GM21717 (cell line): Measurements from ENCODE around the gene ACBD5.
"Not testable (repeated sequence)": the region's sequence is repeated elsewhere in the genome, so short reads cannot be mapped to it uniquely, and the experiment has no call there.

ENCODE experiments used
- ATAC-seq: cut with Tn5 transposase; IDR thresholded peaks from one replicate; pipeline ENCODE4 v1.9.1; 2021; ENCODE audit warnings: mild to moderate bottlenecking, moderate library complexity; ENCODE audit not compliant: unreplicated experiment

ACBD5 gene, protein sequence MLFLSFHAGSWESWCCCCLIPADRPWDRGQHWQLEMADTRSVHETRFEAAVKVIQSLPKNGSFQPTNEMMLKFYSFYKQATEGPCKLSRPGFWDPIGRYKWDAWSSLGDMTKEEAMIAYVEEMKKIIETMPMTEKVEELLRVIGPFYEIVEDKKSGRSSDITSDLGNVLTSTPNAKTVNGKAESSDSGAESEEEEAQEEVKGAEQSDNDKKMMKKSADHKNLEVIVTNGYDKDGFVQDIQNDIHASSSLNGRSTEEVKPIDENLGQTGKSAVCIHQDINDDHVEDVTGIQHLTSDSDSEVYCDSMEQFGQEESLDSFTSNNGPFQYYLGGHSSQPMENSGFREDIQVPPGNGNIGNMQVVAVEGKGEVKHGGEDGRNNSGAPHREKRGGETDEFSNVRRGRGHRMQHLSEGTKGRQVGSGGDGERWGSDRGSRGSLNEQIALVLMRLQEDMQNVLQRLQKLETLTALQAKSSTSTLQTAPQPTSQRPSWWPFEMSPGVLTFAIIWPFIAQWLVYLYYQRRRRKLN

GRCh38 chr10:27240212-27241009, at the start of gene ACBD5:
ACBD5 (minus strand) TSS chr10:27240797; CDS start chr10:27240688, 109 bp downstream.
- peak; percentile 55 for ATAC-seq

- ATAC-seq = no peak
These were observed 44.5 kb upstream of the ACBD5 start for GRCh38 chr10:27285093-27285492.

DNA sequence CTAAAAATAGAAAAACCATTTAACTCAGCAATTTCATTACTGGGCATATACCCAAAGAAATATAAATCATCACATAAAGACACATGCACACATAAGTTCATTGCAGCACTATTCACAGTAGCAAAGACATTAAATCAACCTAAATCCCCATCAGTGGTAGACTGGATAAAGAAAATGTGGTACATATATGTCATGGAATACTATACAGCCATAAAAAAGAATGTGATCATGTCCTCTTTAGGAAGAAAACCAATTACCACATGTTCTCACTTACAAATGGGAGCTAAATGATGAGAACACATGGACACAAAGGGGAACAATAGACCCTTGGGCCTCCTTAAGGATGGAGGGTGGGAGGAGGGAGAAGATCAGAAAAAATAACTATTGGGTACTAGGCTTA, 36.0 kb upstream of the ACBD5 start:
- no peak for ATAC-seq

DNA sequence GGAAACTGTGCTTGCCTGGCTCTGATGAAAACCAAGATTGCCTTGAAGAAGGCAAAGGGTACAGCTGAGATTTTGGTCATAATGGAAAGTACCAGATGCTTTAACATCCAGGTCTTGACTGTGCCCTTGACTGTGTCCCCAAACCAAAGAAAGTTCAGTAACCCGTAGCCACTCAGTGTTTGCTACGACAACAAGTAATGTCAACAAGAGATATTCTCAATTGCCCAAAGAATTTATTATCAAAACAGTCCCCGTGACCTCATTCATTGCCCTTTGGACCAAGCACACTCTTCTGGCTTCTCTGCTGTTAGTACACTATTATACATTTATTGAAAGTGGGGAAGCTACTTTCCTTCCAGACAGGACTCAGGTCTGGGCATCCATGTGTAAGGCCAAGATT, 25.4 kb upstream of the ACBD5 start:
- ATAC-seq = not testable (repeated sequence)

DNA sequence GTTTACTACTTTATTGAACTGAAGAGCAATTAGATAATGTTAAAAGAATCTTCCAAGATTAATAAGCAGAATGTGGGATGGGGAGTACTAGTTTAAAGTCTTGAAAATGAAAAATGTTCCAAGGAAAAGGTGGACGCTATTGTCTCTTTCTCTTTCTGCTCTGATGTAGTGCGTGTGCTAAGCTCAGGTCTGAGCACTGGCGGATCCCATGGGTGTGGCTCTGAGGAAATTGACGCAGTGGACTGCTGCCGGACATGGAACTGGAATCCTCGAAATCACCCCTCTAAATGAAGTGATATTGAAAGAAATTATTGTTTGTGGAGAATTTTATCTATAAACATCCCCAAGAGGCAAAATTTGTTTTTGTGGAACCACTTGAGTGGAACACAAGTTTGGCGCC, 22.2 kb upstream of the ACBD5 start:
- not testable (repeated sequence) for ATAC-seq

DNA sequence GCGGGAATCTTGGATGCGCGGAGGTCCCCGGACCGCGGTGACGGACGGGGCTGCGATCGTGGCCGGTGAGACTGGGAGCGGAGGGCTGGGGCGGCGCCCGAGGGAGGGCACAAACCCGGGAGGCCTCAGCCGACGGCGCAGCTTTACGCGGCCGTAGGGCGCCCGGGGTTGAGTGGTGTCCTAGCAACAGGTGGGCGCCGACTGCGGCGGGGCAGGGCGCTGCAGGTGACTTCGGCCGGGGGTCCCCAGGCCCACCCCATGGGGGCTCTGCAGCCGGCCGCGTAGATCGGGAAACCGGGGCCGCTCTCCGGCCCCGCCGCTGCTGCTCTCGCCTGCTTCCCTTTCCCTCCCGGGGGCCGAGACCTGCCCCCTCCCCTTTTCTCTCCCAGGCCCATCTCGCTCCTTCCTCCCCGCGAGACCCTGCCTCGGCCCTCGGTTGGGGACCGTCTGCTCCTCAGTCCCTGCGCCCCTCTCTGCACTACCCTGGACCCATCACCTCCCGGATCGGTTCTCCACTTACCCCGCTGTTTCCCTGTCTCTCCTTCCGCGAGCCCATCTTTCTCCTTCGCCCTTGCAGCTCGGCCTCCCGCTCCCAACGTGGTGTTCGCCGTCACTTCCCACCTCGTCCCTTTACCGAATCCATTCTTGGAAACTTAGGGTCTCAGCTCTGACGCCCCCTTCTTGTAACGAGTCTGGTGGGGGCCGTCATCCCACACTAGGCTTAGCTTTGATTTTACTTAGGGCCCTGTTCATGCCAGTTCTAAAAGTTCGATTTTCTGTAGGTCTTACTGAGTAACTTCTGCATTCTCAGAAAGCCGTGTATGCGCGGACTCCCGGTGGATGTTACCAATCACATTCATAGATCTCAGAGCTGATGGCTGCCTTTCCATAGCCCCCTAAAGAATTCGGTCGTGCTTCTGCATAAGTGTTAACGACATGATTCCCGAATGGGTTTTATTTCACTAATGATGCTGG, 18.5 kb upstream of the ACBD5 start:
- peak; percentile 36 for ATAC-seq

- ATAC-seq = no peak
These were observed 17.9 kb upstream of the ACBD5 start for GRCh38 chr10:27258492-27258837.

DNA sequence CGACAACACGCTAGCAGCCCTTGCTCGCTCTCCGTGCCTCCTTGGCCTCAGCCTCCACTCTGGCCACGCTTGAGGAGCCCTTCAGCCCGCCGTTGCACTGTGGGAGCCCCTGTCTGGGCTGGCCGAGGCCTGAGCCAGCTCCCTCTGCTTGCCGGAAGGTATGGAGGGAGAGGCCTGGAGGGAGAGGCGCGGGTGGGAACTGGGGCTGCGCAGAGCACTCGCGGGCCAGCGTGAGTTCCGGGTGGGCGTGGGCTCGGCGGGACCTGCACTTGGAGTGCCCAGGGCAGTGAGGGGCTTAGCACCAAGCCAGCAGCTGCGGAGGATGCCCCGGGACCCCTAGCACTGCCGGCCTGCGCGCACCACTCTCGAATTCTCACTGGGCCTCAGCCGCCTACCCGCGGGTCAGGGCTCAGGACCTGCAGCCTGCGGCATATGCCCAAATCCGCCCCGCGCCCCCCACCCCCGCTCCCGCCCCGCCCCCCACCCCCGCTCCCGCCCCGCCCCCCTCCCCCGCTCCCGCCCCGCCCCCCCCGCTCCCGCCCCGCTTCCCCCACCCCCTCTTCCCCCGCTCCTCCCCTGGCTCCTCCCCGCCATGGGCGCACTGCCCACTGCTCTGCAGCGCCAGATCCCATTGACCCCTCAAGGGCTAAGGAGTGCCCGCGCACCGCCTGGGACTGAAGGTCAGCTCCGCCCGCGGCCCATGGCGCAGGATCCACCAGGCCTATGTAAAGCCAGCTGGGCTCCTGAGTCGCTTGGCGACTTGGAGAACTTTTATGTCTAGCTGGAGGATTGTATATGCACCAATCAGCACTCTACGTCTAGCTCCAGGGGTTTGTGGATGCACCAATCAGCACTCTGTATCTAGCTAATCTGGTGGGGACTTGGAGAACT, 15.9 kb upstream of the ACBD5 start:
- no peak for ATAC-seq

- no peak for ATAC-seq
These were observed 13.0 kb upstream of the ACBD5 start for GRCh38 chr10:27253576-27253975.

DNA sequence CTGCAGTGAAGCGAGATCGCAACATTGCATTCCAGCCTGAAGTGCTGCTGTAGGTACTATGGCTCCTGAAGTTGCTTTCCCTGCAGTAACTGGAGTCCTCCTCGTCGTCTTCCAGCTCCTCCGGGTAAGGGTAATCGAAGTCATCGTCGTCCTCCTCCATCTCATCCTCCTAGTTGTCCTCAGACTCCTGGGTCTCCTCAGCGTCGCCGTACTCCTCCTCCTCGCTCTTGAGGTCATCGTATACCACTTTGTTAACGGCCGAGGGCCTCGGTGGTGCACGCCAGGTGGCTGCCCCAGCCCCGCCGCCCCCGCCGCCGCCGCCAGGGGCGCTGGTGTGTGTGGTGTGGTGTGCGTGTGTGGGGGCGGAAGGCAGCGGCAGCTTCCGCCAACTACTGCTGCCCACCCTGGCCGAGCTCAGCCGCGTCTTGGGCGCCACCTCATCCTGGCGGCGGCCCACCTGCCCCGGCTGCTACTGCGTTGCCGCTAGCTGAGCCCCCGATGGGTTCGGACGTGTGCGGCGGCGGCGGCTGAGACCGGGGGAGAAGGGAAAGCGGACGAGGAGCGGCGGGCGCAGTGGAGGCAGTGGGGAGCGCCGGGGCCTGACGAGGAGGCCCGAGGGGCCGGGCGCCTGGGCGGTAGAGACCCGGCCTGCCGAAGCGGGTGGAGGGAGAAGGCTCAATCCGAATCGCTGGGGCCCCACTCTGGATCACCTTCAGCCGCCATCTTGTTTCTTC, 11.8 kb upstream of the ACBD5 start:
- peak; percentile 99 for ATAC-seq

- ATAC-seq = no peak
These were observed 11.0 kb upstream of the ACBD5 start for GRCh38 chr10:27251554-27251953.

DNA sequence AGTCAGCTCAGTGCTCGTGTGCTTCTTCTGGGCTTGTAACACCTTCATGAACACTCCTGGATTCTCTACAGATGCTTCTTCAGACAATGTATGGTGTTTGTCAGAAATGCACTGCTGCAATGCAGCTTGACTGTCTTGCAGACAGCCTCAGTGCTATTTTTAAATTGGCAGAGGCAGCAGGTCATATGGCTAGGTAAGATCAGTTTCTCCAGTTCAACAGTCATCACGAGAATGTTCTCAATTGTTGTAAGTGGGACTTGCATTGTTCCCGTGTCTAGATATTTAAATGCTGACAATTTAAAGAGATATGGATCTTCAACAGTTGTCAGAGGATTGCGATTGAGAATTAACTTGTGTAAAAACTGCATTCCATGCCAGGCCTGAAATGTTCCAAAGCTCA, 7.6 kb upstream of the ACBD5 start:
- no peak for ATAC-seq

DNA sequence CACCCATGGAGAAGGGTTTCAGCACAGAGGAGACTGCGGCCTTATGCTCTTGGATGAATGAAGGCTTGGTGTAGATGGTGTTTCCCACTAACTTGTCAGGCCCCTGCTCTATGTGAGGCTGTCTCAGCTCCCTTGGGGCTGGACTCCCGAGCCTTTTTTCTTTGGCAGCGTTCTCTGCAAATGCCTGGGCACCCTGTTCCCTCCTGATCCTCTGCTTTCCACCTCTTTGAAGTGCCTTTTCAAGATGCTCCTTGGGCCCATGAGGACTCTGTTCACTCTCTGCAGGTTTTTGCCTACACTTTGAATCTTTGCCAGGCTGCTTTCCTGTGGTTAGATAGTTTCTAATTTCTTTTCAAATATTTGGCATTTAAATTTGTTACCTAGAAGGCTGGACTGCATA, 6.8 kb upstream of the ACBD5 start:
- ATAC-seq = no peak

DNA sequence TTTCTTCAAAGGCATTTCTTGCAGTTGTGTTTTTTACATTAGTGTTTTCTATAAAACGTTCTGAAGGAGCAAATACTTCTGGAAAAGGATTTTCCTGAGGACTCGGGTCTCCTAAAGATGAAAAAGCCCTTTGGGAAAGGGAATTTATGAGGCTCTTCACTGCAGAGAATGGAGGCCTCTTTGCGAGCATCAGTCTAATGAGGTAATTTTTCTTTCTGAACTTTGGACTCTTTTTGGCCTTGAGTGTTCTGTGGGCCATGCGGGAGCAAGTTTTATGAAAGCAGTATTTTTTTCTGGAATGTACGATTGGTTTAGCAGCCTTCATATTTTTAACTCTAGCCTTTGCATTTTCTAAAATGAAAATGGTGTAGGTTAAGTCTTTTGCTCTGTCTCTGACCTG, 6.4 kb upstream of the ACBD5 start:
- ATAC-seq = no peak

- ATAC-seq = no peak
These were observed 5.2 kb upstream of the ACBD5 start for GRCh38 chr10:27245836-27246235.

DNA sequence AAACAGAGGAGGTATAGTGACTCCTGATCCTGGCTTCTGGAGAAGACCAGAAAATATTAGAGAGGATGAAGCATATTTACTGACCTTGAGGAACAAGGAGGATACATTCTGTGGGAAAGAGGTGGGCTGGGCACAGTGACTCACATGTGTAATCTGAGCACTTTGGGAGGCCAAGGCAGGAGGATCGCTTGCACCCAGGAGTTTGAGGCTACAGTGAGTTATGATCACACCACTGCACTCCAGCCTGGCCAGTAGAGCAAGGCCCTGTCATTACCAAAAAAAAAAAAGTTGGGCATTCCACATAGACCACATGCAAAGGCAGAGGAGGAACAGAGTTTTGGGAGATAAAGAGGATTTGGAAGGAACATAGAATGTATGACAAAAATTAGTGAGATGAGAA, 4.4 kb upstream of the ACBD5 start:
- no peak for ATAC-seq

DNA sequence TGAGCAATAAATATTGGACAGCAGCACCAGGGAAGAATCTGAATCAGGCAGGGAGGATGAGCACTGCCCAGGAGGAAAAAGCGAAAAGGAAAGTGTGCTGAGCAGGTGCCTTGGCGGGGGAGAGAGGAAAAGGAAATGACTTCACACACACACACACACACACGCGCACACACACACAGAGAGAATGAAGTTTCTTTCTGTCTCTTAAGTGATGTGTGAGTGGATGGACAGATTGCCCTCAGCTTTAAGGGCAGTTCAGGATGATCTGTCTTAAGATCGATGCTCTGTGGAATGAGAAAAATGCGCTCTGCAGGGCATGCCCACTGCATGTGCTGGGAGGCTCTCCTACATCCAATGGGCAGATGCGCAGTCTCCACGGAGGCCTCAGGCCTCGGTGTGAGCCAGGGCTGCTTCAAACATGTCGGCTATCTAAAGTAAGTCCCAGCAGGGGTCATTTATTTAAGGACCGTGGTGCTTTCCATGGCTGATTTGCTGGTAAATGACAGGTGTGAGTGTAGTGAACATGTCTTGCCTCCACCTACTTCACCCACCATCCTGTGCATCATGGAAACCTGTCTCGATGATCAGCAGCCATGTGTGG, 2.5 kb upstream of the ACBD5 start:
- ATAC-seq = peak; percentile 36

GRCh38 chr10:27242473-27242950, 1.9 kb upstream of the ACBD5 start:
- no peak for ATAC-seq
